PC-3 (cell line): ENCODE results near the gene CYP27A1. TPM values are rescaled to one million over a fixed set of nuclear protein-coding genes. Genes with fewer than 3 reads are reported as not detected.

Source experiments
- ATAC-seq: fragments of 200-7000 bp; cut with Tn5 transposase; 2 replicates; pipeline ENCODE4 v1.9.1; 2020; ENCODE audit warnings: mild to moderate bottlenecking, moderate library complexity
- BruUV-seq: library from RNA; stranded (reverse); fragments of 400-500 nt; replicated peaks from 2 replicates; lab custom pipeline; 2021; lab: Mats Ljungman, UMichigan
- CTCF ChIA-PET: fragments of 300-600 bp; sonication (Branson Sonifier 250); formaldehyde crosslinking; loops from one replicate; lab custom pipeline; 2022; ENCODE audit warnings: antibody characterized with exemption; lab: Charles Lee
- POLR2A ChIA-PET: fragments of 300-600 bp; sonication (Branson Sonifier 250); formaldehyde crosslinking; loops from one replicate; lab custom pipeline; 2022; ENCODE audit warnings: antibody characterized with exemption; ENCODE audit not compliant: unreplicated experiment; lab: Charles Lee
- DNase-seq: peaks from one replicate; pipeline ENCODE4 v3.0.0-alpha.2; 2015
- H2AFZ ChIP-seq: fragments of 300-600 bp; sonication (generic); 2 replicates; pipeline ENCODE4 v1.6.0; 2016; ENCODE audit warnings: antibody characterized with exemption, low read length
- H3F3A ChIP-seq: fragments of 300-600 bp; sonication (generic); one replicate; pipeline ENCODE4 v1.6.0; 2017; ENCODE audit warnings: antibody characterized with exemption, low read length, control low read depth, mild to moderate bottlenecking; ENCODE audit not compliant: unreplicated experiment
- H3K27ac ChIP-seq: fragments of 300-600 bp; sonication (generic); 2 replicates; pipeline ENCODE4 v1.5.1; 2016; ENCODE audit warnings: mild to moderate bottlenecking, low read length
- H3K27me3 ChIP-seq: fragments of 300-600 bp; sonication (generic); 2 replicates; pipeline ENCODE4 v1.6.1; 2016; ENCODE audit warnings: low read length, mixed read lengths
- H3K36me3 ChIP-seq: fragments of 300-600 bp; sonication (generic); 2 replicates; pipeline ENCODE4 v1.6.1; 2016; ENCODE audit warnings: low read depth, mixed run types, low read length, mixed read lengths
- H3K4me1 ChIP-seq: fragments of 300-600 bp; sonication (generic); 2 replicates; pipeline ENCODE4 v1.5.1; 2016; ENCODE audit warnings: low read length; ENCODE audit not compliant: insufficient read depth
- H3K4me2 ChIP-seq: fragments of 300-600 bp; sonication (generic); 2 replicates; pipeline ENCODE4 v1.6.0; 2016; ENCODE audit warnings: low read length
- H3K4me3 ChIP-seq: fragments of 300-600 bp; sonication (generic); 2 replicates; pipeline ENCODE4 v1.5.1; 2016; ENCODE audit warnings: mild to moderate bottlenecking, low read length, mixed read lengths
- H3K79me2 ChIP-seq: fragments of 300-600 bp; sonication (generic); 2 replicates; pipeline ENCODE4 v1.6.1; 2017; ENCODE audit warnings: low read length, mixed read lengths
- H3K9ac ChIP-seq: fragments of 300-600 bp; sonication (generic); 2 replicates; pipeline ENCODE4 v1.6.0; 2016; ENCODE audit warnings: mild to moderate bottlenecking, low read length
- H3K9me2 ChIP-seq: fragments of 300-600 bp; sonication (generic); replicated peaks from 2 replicates; pipeline ENCODE4 v1.6.1; 2016; ENCODE audit warnings: mixed run types, low read length, mixed read lengths
- H3K9me3 ChIP-seq: fragments of 300-600 bp; sonication (generic); 2 replicates; pipeline ENCODE4 v1.6.1; 2016; ENCODE audit warnings: low read length, mixed read lengths
- H4K20me1 ChIP-seq: fragments of 300-600 bp; sonication (generic); 2 replicates; pipeline ENCODE4 v1.6.1; 2016; ENCODE audit warnings: low read length, mixed read lengths
- EZH2 ChIP-seq: fragments of 300-600 bp; sonication (generic); IDR thresholded peaks from one replicate; pipeline ENCODE4 v1.6.1; 2017; ENCODE audit warnings: antibody characterized with exemption, mild to moderate bottlenecking, low read length; ENCODE audit not compliant: unreplicated experiment
- EZH2phosphoT487 ChIP-seq: fragments of 300-600 bp; sonication (generic); IDR thresholded peaks from 2 replicates; pipeline ENCODE4 v1.6.1; 2018; ENCODE audit warnings: mild to moderate bottlenecking, antibody characterized with exemption, low read length, borderline replicate concordance
- intact Hi-C: fragments of 100-400 bp; cut with micrococcal nuclease; formaldehyde crosslinking; loops from 2 replicates; pipeline ENCODE4 v1.9.0; 2023
- total RNA-seq: library from RNA; depleted of rRNA; stranded (reverse); fragments of >200 nt; gene quantifications from 2 replicates; pipeline ENCODE4 v1.2.3, GENCODE V29; 2014
- TF ChIP-seq, protein P1 (sequence below): fragments of 300-600 bp; sonication (generic); conservative IDR thresholded peaks from 2 replicates; pipeline ENCODE4 v1.5.1; 2017; ENCODE audit warnings: antibody characterized with exemption, low read depth, mild to moderate bottlenecking, low read length

CYP27A1 gene
- total RNA-seq, 1 experiment from 2014 or later, result 6.0 TPM

DNA sequence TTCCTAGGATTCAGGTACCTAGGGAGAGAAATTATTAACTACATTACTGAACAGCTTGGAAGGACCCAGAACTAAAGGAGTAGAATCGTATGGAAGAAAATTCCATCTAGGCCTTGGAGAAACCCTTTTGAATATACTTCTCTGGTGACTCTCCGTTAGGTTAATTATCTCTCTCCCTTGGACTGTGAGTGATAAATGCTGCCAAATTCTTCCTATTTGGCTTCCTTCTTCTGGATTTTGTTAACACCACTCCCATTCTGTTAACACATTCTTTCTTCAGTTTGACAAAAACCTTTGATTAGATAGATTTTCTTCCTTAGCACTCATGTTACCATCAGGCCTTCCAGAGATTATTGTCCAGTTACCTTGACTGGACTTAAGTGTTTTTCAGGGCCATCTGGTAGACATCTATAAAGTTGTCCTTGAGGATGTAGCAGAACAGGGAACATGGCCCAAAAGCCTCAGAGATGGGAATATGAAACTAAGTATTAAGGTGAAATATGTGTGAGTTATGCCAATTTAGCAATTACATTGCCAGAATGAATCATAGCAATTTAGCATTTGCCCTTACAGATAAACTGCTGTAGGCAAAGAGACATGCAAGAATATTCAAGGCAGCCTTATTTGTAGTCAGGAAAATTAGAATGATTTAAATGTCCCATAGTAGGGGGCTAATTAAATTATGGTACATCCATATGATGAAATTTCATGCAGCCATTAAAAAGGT is 6.7 kb downstream of the CYP27A1 start:
- BruUV-seq, result no TSS peak
- no peak overlapping the region for H2AFZ ChIP-seq
- H3F3A ChIP-seq, result no peaks in the 10 kb centered on the region
- no peaks in the 10 kb centered on the region for H3K79me2 ChIP-seq
- DNase-seq, result no peak
- no peaks in the 10 kb centered on the region for H3K36me3 ChIP-seq
- no peaks in the 10 kb centered on the region for H3K27me3 ChIP-seq
- no peaks in the 10 kb centered on the region for H4K20me1 ChIP-seq
- intact Hi-C loops, result loop anchor here (10.0 kb wide), 1 partner anchor 56 kb away; no protein-coding TSS in a partner anchor
- no peak for TF ChIP-seq EZH2
- no peak for TF ChIP-seq EZH2phosphoT487
- TF ChIP-seq, protein P1, sequence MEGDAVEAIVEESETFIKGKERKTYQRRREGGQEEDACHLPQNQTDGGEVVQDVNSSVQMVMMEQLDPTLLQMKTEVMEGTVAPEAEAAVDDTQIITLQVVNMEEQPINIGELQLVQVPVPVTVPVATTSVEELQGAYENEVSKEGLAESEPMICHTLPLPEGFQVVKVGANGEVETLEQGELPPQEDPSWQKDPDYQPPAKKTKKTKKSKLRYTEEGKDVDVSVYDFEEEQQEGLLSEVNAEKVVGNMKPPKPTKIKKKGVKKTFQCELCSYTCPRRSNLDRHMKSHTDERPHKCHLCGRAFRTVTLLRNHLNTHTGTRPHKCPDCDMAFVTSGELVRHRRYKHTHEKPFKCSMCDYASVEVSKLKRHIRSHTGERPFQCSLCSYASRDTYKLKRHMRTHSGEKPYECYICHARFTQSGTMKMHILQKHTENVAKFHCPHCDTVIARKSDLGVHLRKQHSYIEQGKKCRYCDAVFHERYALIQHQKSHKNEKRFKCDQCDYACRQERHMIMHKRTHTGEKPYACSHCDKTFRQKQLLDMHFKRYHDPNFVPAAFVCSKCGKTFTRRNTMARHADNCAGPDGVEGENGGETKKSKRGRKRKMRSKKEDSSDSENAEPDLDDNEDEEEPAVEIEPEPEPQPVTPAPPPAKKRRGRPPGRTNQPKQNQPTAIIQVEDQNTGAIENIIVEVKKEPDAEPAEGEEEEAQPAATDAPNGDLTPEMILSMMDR, result no peak
- ChIA-PET CTCF (no interaction called here), POLR2A (no interaction called here)
- no peaks in the 10 kb centered on the region for H3K9me3 ChIP-seq
- no peak overlapping the region for H3K27ac ChIP-seq
- H3K4me2 ChIP-seq, result no peak overlapping the region
- H3K9ac ChIP-seq, result no peak overlapping the region
- H3K4me3 ChIP-seq, result no peak overlapping the region
- no peaks in the 10 kb centered on the region for H3K9me2 ChIP-seq
- ATAC-seq, result no peak
- no peaks in the 10 kb centered on the region for H3K4me1 ChIP-seq

- Histone ChIP-seq H4K20me1 (no peaks in the 10 kb centered on the region), H3K27me3 (no peaks in the 10 kb centered on the region), H3K4me2 (no peak overlapping the region), H3K9me2 (no peaks in the 10 kb centered on the region), H3K4me3 (no peak overlapping the region), H2AFZ (no peak overlapping the region), H3K36me3 (no peaks in the 10 kb centered on the region), H3F3A (no peaks in the 10 kb centered on the region), H3K9ac (no peak overlapping the region), H3K9me3 (no peaks in the 10 kb centered on the region), H3K27ac (no peak overlapping the region), H3K4me1 (no peaks in the 10 kb centered on the region), H3K79me2 (no peaks in the 10 kb centered on the region)
- TF ChIP-seq, protein P1, result no peak
- DNase-seq (no peak), ATAC-seq (no peak)
- intact Hi-C loops, result no loop called here
- ChIA-PET CTCF (no interaction called here), POLR2A (no interaction called here)
- BruUV-seq, result no TSS peak
Observed at GRCh38 chr2:218792433-218792832, 10.5 kb downstream of the CYP27A1 start.

- no TSS peak for BruUV-seq
- Histone ChIP-seq H3K27me3 (no peaks in the 10 kb centered on the region), H3K27ac (no peak overlapping the region), H3K36me3 (no peaks in the 10 kb centered on the region), H3K4me3 (no peak overlapping the region), H3K4me1 (no peaks in the 10 kb centered on the region), H3K4me2 (no peak overlapping the region), H3K9me2 (no peaks in the 10 kb centered on the region), H2AFZ (no peak overlapping the region), H3F3A (no peaks in the 10 kb centered on the region), H3K9me3 (no peaks in the 10 kb centered on the region), H3K79me2 (no peaks in the 10 kb centered on the region), H4K20me1 (no peaks in the 10 kb centered on the region), H3K9ac (no peak overlapping the region)
- ChIA-PET POLR2A (no interaction called here), CTCF (no interaction called here)
- ATAC-seq, result no peak
- no peak for DNase-seq
- TF ChIP-seq EZH2phosphoT487 (no peak), EZH2 (no peak)
- TF ChIP-seq, protein P1, result no peak
- intact Hi-C loops, result no loop called here
Observed at GRCh38 chr2:218796691-218797090, 14.7 kb downstream of the CYP27A1 start.
